Endometrium (tissue), 2 donors: ENCODE results near the gene SAMD8.
"Not testable (repeated sequence)": the region's sequence is repeated elsewhere in the genome, so short reads cannot be mapped to it uniquely, and the experiment has no call there.

Experiments
- FAIRE-seq: peaks from 2 replicates; lab custom pipeline; 2012; peaks lifted over from hg19 to GRCh38; lab: Jason Lieb, UNC
- donor health status: control.
- donor health status: control.

SAMD8 gene

GRCh38 chr10:75195035-75195763 lies 83.7 kb downstream of the SAMD8 start:
- no peak for FAIRE-seq

GRCh38 chr10:75197066-75197465 lies 85.6 kb downstream of the SAMD8 start:
- no peak for FAIRE-seq

- no peak for FAIRE-seq
These were observed 86.5 kb downstream of the SAMD8 start for GRCh38 chr10:75197906-75198305.

GRCh38 chr10:75199949-75200348 lies 88.5 kb downstream of the SAMD8 start:
- FAIRE-seq: not testable (repeated sequence)

- FAIRE-seq: no peak
These were observed 90.4 kb downstream of the SAMD8 start for GRCh38 chr10:75201793-75202307.

- no peak for FAIRE-seq
These were observed 91.0 kb downstream of the SAMD8 start for GRCh38 chr10:75202321-75203045.

GRCh38 chr10:75203046-75203620 lies 91.7 kb downstream of the SAMD8 start:
- FAIRE-seq: not testable (repeated sequence)

GRCh38 chr10:75203724-75204123 lies 92.3 kb downstream of the SAMD8 start:
- FAIRE-seq: no peak

- FAIRE-seq: no peak
These were observed 94.5 kb downstream of the SAMD8 start for GRCh38 chr10:75205908-75206307.

- not testable (repeated sequence) for FAIRE-seq
These were observed 95.2 kb downstream of the SAMD8 start for GRCh38 chr10:75206638-75207037.

GRCh38 chr10:75207079-75207856 lies 95.8 kb downstream of the SAMD8 start:
- no peak for FAIRE-seq

- FAIRE-seq: no peak
These were observed 96.3 kb downstream of the SAMD8 start for GRCh38 chr10:75207857-75208144.

- no peak for FAIRE-seq
These were observed 96.7 kb downstream of the SAMD8 start for GRCh38 chr10:75208181-75208580.

- no peak for FAIRE-seq
These were observed 97.8 kb downstream of the SAMD8 start for GRCh38 chr10:75209086-75209920.

- no peak for FAIRE-seq
These were observed 98.4 kb downstream of the SAMD8 start for GRCh38 chr10:75209921-75210281.

GRCh38 chr10:75210282-75211006 lies 99.0 kb downstream of the SAMD8 start, which contains the start of gene VDAC2:
VDAC2 (plus strand) TSS chr10:75210796; CDS start chr10:75211159, 363 bp downstream.
- no peak for FAIRE-seq

GRCh38 chr10:75211007-75211691 lies 99.7 kb downstream of the SAMD8 start:
- no peak for FAIRE-seq

GRCh38 chr10:75212343-75212742 lies 100.9 kb downstream of the SAMD8 start:
- FAIRE-seq: no peak

- FAIRE-seq: no peak
These were observed 108.8 kb downstream of the SAMD8 start for GRCh38 chr10:75220274-75220673.

GRCh38 chr10:75221492-75221891 lies 110.0 kb downstream of the SAMD8 start:
- FAIRE-seq: not testable (repeated sequence)
